LNCaP clone FGC (cell line): ENCODE data around the gene CCSER1.
A peak's percentile ranks its signal among the peaks of the same experiment; 100 is the strongest.

Experiments
- DNase-seq: peaks from one replicate; pipeline ENCODE4 v3.0.0-alpha.2; 2011; ENCODE audit warnings: low read depth
- H3K4me3 ChIP-seq: 2 replicates; pipeline ENCODE4 v1.5.1; 2011; ENCODE audit warnings: mild to moderate bottlenecking, low read depth, low read length, control low read depth
- CTCF ChIP-seq: IDR thresholded peaks from 2 replicates; pipeline ENCODE4 v1.5.1; 2012; ENCODE audit warnings: mild to moderate bottlenecking; ENCODE audit not compliant: control insufficient read depth, insufficient read depth; ENCODE audit errors: extremely low read depth

CCSER1 gene

GRCh38 chr4:91114386-91114785 is 987.2 kb downstream of the CCSER1 start:
- DNase-seq, result no peak
- TF ChIP-seq CTCF, result no peak

GRCh38 chr4:91116861-91117260 is 989.7 kb downstream of the CCSER1 start:
- no peak overlapping the region for H3K4me3 ChIP-seq
- DNase-seq, result no peak
- peak; percentile 53 for TF ChIP-seq CTCF

More at GRCh38 chr4:91114386-91114785, 987.2 kb downstream of the CCSER1 start:
- H3K4me3 ChIP-seq, result no peak overlapping the region

GRCh38 chr4:91118597-91118996 is 991.4 kb downstream of the CCSER1 start:
- no peak for DNase-seq
- TF ChIP-seq CTCF, result no peak
- no peak overlapping the region for H3K4me3 ChIP-seq

GRCh38 chr4:91123742-91124141 is 996.5 kb downstream of the CCSER1 start:
- no peak for DNase-seq
- no peak for TF ChIP-seq CTCF
- H3K4me3 ChIP-seq, result no peak overlapping the region

- TF ChIP-seq CTCF, result no peak
- H3K4me3 ChIP-seq, result no peak overlapping the region
- no peak for DNase-seq
Observed at GRCh38 chr4:91127192-91127591, 1000.0 kb downstream of the CCSER1 start.

GRCh38 chr4:91127831-91128230 is 1000.6 kb downstream of the CCSER1 start:
- H3K4me3 ChIP-seq, result no peak overlapping the region
- TF ChIP-seq CTCF, result no peak
- no peak for DNase-seq

- DNase-seq, result no peak
- TF ChIP-seq CTCF, result no peak
- no peak overlapping the region for H3K4me3 ChIP-seq
Observed at GRCh38 chr4:91128519-91128918, 1001.3 kb downstream of the CCSER1 start.
